ENCODE results near the gene RBPJL.

RBPJL gene

DNA sequence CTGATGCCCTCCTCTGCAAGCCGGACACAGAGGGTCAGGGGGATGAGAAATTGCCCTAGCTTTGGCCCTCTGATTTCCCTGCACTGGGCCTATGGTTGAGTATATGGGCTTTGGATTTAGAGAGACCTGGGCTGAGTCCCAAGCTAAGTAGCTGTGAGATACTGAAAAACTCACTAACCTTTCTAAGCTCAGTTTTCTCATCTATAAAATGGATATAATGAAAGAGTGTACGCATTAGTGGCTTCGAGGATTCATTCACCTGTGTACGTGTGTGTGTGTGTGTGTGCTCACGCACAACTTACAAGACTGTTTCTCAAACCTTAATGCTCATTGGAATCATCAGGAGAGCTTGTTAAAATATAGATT is 12.7 kb upstream of the RBPJL start:
- no peak for DNase-seq

DNA sequence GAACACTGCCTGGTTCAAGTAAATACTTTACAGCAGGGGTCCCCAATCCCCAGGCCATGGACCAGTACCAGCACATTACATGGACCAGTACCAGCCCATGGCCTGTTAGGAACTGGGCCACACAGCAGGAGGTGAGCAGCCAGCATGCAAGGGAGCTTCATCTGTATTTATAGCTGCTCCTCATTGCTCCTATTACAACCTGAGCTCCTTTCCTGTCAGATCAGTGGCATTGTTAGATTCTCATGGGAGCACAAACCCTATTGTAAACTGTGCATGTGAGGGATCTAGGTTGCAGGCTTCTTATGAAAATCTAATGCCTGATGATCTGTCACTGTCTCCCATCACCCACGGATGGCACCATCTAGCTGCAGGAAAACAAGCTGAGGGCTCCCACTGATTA is 12.0 kb upstream of the RBPJL start:
- DNase-seq, result no peak

DNA sequence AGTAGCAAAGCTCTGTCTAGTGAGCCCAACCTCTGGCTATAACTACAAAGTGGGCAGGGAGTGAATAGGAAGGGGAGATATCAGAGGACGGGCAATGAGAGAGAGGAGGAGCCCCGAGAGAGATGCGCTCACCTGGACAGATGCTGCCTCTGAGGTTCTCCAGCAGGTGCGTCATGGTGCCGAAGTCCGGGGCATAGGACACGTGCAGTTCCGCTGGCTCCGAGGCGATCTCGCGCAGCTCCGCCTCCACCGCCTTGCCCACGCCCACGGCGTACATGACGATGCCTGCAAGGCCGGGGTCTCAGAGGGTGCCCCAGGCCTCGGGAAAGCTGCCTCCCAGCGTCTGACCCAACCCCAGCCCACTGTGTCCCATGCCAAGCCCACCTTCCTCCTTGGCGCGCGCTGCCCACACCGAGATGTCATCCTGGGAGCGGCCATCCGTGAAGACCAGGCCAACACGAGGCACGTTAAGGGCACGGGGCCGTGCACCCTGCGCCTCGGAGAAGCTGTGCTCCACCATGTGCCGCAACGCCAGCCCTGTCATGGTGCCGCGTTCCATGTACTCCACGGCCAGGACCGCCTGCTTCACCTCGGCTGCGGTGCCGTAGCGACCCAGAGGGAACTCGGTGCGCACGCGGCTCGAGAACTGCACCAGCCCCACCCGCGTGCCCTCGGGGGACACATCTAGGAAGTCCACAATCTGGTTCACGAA is 8.7 kb upstream of the RBPJL start:
- no peak for DNase-seq

DNA sequence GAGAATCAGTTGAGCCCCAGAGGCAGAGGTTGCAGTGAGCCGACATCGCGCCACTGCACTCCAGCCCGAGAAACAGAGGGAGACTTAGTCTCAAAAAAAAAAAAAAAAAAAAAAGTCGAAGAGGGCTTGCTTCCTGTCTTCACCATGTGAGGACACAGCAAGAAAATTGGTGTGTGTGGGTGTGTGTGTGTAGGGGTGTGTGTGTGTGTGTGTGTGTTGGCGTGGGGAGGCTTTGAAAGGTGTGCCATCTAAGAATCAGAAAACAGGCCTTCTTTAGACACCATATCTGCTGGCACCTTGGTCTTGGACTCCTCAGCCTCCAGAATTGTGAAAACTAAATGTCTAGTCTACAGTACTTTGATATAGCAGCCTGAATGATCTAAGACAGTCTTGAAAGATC is 6.9 kb upstream of the RBPJL start:
- no peak for DNase-seq

DNA sequence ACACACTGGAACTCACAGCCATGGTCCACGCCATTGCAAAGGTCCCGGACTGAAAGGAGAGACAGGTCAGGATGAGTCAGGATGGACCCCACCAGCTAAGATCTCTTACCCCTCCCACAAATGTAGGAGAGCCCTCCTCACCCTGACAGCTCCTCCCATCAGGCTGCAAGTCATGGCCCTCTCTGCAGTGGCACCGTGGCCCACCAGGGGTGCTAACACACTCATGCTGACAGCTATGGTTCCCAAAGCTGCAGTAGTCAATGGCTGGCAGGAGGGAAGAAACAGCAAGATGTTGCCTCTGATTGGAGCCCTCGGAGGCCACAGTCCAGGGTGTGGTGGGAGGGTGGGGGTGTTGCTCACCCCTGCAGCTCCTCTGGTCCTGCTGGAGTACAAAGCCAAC is 5.7 kb upstream of the RBPJL start:
- DNase-seq, result peak; percentile 76

DNA sequence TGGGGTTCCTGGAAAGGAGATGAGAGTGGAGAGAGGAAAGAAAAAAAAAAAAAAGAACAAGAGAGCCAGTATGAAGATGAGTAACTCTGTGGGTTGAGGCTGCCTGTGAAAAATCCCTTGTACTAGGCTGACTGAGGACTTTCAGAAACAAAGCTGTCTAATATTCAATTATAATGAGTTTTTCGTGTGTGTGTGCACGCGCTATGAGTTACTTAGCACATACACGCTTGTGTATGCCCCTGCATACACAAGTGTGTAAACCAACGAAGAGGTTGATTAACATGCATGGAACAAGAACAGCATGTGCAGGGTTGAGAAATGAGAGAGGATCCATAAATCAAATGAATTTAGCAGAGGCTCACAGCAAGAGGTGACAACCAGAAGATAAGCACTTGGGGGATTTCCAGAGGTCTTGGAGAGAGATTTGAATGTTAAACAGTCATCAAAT is 4.8 kb upstream of the RBPJL start:
- no peak for DNase-seq

DNA sequence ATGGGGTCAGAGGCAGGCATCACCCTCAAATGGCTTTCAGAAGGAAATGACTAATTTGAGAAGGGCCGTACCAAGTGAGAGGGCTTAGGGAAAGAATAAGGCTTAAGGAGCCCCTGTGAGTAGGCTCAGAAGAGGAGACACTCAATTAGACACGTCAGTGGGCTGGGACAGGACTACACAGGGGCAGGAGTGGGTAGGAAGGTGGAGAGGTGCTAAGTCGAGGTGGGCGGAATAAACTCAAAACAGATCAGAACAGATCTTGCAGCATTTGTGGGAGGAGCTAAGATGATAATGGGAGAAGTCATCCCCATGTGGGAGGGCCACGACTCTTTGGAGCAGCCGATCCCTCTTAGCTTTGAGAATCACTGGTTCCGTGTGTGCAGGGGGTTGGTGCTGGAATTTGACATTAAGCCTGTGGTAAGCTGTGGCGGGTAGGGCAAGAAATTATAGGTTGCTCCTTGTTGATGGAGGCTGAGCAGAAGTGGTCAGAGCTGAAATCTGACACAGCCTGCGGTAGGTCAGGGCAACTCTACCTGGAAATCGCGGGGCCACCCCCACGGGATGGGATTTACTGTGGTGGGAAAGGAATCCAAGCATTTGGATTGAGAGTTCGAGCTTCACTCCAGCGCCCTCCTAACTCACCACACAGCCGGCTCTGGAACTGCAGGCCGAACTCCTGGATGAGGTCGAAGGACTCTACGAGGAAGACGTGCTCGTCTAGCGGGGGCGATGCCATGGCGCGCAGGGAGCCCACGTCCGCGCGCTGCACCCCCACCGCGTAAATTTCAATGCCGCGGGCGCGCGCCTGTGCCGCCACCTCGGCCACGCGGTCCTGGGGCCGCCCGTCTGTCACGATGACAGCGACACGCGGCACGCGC is 2.8 kb upstream of the RBPJL start:
- DNase-seq, result no peak

DNA sequence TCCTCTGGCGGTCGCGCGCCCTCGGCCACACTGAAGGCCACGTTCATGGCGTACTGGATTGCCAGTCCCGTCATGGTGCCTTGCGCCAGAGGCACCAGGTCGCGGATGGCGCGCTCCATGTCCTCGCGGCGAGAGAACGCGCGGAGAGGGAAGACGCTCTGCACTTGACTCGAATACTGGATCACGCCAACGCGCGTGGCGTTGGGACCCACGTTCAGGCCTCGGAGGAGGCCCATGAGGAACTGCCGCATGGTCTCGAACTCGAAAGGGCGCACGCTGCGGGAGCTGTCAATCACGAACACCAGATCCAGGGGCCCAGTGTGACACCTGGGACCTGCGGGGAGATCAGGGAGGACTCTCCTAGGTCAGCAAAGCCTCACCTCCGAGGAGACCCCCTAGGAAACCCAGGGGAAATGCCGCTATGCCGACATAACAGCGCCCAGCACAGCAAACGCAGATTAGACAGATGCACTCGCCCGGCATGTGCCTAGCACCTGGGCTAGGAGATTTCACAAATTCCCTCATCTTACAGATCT is 2.1 kb upstream of the RBPJL start:
- no peak for DNase-seq

DNA sequence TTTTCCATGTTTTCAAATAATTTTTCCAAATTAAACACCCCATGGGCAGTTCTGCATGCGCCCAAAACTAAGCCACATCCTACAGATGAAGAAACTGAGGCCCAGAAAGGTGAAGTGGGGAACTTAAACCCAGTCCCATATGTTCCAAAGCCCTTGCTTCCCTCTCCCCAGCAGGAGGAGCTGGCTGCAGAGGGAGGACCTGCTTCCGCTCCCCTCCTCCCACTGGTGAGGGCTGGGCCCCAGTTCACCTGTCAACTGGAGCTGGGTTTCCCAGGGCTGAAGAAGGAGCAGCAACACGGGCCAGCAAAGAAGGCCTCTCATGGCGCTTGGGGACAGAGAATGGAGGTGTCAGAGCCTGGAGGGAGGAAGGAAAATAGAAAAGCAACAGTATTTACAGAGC is 1.4 kb upstream of the RBPJL start:
- no peak for DNase-seq

DNA sequence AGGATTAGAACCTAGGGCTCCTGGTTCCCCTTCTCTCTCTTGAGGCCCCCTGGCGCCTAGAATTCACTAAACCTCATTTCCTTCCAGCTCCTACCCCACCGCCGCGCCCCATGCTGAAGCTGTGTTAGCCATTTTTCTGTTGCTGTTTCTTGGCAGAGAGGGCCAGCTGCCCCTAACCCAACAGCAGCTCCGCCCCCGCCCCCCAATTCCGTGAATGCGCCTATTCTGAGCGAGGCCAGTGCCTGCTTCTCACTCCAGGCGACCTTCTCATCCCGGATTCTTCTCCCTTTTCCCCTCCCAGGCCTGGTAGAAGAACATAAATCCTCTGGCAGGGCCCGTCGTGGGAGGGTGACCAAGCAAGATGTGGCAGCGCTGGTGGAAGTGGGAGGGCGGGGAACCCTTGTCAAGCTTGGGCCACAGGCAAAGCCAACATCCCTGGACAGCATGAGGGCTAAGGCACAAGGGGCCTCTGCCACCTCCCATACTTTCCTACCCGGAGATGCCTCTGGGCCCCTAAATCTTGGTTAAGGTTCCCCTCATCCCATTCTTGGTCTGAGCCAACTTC is 518 bp downstream of the RBPJL start:
- DNase-seq, result no peak

DNA sequence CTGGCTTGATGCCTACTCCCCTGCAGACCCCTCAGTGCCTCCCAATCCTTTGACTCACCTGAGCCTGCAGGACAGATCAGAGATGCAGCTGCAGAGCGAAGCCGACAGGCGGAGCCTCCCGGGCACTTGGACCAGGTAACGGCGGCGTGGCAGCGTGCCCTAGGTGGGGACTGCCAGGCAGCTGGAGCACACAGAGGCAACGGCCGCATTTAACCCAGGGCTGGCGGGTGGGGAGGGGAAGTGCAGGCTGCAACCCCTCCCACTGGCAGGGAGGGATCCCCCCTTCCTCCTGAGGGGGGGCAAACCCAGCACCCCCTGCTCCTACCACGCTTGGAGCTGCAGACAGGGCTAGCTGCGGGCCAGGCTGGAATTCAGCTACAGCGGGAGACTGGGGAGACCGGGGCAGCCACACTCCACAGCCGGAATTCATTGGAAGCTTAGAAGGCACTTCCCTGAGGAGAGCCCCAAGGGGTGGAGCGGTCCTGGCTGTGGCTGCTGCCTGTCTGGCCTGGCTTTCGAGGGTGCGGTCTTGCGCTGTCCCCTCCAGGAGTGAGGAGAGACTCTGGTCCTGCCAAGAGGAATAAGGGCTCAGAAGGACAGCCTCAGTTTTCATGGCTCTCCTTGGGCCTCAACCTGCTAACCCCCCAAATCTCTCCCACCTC is 1.6 kb downstream of the RBPJL start, which contains the start of gene MATN4:
Gene MATN4 (minus strand): TSS at position 183 of the 662 bp plus-strand sequence. CDS start 2,717 bp downstream, outside the sequence.
- DNase-seq, result no peak

DNA sequence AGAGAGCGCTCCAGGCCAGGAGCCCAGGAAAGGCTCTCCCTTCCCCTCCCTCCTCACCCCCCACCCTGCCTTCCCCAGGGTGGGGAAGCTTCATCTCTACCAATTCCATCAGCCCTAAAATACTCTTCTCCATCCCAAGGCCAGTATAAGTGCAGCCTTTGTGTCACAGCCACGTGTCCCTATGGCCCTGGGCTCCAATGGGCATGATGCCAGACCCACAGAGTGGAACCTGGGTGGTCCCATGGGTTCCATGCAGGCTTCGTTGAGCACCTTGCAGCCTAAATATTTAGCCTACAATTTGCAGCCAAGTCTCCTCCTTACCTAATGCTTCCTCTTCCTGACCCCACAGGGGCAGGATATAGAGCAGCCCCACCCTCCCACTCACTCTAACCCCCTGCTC is 2.4 kb downstream of the RBPJL start:
- no peak for DNase-seq

DNA sequence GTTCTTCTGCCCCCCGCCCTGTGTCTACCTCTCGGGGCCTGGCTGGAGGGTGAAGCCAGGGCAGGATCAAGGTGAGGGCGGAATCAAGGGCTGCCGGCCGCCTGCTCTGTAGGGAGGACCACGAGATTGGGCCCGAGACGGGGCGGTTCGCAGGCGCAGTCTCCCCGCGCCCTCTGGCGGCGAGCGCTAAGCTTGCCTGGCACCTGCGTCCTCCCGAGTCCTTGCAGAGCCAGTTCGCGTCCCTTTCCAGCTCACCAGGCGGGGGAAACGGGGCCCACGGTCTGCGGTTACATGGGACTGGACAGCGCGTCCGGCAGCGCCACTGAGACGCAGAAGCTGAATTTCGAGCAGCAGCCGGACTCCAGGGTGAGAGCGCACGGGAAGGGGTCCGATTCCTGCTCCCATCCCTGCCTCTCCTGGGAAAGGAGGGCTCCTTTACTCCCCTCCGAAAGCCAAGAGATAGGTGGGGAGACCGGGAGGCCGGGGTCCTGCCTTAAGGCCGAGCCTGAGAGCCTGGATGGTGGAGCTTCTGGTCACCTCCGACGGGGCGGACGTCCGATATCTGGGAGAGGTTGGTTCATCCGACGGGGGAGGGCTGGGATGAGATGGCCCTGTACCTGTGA is 5.1 kb downstream of the RBPJL start:
- DNase-seq, result peak; percentile 85

DNA sequence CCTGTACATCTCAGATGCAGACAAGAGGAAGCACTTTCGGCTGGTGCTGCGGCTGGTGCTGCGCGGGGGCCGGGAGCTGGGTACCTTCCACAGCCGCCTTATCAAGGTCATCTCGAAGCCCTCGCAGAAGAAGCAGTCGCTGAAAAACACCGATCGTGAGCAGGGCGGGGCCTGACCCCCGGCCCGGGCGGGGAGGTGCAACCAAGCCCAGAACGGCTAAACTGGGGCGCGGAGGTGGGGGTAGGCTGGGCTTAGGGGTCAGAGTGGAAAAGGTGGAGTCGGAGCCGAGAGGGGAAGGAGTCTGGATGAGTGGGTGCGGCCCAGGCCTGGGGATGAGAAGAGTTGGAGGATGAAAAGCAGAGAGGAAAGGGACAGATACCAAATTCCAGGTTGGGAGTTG is 5.6 kb downstream of the RBPJL start:
- no peak for DNase-seq

DNA sequence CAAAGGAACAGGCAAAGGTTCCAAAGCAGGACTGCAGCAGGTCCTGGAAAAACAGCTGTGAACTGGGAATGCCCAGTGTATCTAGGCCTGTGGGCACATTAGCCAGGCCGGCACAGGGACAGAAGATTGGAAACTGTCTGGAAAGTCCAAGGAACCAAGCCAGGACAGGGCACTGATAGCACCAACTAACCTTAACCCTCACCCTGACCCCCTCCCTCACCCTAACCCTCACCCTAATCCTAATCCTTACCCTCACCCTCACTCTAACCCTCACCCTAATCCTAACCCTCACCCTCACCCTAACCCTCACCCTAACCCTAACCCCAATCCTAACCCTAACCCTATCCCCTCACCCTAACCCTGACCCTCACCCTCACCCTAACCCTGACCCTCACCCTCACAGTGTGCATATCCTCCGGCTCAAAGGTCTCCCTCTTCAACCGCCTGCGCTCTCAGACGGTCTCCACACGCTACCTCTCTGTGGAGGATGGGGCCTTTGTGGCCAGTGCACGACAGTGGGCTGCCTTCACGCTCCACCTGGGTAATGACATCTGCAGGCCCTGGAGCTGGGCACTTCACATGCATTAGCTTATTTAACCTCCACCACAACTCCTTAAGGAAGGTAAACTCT is 6.5 kb downstream of the RBPJL start:
- DNase-seq, result no peak

DNA sequence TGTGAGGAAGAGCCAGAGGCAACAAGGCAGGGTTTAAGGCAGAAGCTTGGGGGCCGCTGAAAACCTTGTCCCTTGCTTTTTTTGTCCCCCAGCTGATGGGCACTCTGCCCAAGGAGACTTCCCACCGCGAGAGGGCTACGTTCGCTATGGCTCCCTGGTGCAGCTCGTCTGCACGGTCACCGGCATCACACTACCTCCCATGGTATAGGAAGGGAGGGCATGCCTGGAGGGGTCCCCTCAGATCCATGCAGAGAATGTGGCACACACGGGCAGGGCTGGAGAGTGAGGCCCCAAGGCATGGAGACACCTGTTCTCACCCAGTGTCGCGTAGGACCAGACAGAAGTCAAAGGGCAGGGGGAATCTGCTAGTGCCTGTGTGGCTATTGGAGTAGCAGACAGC is 7.3 kb downstream of the RBPJL start:
- no peak for DNase-seq

DNA sequence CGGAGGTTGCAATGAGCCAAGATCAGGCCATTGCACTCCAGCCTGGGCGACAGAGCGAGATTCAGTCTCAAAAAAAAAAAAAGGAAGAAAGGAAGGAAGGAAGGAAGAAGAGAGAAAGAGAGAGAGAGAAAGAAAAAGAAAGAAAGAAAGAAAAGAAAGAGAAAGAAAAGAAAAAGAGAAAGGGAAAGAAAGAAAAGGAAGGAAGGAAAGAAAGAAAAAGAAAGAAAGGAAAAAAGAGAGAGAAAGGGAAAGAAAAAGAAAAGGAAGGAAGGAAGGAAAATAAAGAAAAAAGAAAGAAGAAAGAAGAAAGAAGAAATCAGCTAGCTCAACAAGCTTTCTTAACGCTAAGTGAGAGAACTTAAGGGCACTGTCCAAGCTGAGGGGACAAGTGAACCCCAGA is 9.0 kb downstream of the RBPJL start:
- no peak for DNase-seq

DNA sequence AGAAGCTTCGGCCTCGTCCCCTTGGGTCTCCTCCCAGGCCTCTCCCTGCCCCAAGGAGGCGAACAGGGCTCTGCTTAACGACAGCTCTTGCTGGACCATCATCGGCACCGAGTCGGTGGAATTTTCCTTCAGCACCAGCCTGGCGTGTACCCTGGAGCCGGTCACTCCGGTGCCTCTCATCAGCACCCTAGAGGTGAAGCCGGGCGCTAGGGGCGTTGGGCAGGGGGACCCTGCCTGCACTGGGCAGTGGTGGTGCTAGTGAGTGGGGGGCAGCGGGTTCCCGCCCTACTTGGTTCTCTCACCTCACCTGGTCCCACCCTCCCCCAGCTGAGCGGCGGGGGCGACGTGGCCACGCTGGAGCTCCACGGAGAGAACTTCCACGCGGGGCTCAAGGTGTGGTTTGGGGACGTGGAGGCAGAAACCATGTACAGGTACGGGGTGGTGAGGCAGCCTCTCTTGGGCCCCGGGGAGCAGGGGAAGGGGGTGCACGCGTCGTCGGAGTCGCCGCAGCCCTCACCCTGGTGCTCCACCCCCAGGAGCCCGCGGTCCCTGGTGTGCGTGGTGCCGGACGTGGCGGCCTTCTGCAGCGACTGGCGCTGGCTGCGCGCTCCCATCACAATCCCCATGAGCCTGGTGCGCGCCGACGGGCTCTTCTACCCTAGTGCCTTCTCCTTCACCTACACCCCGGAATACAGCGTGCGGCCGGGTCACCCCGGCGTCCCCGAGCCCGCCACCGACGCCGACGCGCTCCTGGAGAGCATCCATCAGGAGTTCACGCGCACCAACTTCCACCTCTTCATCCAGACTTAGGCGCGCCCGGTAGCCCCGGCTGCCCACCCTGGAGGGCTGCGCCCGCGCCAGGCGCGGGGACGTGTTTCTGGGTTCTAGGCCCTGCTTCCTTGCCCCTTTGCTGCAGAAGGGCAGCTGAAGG is 9.8 kb downstream of the RBPJL start:
- no peak for DNase-seq

DNA sequence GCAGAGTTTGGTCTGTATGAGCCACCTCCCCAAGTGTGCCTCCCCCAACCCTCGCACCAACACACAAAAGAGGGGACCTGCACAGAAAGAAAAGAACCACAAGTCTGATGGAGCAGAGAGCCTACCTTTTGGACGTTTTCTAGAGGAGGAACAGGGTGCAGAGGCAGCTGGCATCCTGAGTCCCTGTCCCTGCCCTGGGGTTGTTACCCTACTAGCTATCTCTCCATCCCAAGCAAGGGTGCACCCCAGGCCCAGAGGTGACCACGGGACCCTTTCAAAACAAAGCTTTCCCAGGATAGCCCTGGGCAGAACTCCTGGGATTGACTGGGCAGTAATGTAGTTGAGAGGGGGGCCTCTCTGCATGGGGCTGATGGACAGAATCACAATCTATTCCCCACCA is 11.2 kb downstream of the RBPJL start:
- no peak for DNase-seq

DNA sequence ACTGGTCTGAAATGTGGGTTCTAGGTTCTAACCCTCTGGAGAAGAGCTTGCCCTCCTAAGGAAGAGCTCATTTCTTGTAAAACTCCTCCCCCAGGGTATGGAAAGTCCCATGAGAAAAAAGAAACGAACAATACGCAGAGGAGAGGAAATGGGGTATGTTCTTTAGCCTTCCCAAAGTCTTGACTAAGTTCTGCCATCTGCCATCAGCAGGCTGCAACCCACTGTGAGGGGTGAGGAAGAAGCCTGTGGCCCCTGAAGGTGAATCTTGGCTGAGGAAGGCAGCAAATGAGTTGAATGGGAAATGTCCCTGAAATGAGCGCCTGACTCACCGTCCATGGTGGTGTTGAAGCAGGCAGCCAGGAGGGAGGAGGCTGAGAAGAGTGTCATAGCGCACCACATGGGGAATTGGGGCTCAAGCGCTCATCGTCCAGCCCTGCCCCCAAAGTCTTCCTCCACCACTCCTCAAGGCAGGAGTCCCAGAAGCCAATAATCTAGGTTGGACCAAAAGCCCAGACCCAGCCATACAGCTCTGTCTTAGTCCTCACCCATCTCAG is 11.8 kb downstream of the RBPJL start:
- no peak for DNase-seq

DNA sequence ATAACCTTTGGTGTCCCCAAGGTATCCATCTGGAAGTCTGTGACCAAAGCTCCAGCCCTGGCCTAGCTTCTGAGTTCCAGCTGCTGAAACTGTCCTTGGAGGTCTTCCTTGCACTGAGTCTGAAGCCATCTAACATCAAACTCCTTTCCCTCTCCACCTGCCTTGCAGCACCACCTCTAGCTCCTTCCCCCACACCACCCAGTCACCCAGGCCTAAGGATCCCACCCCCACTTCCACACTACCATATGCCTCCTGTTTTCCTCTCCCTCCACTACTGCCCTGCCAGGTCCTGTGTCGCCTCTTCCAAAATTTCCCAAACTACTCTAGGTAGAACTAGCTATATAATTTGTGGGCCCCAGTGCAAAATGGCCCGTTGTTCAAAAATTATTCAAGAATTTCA is 12.3 kb downstream of the RBPJL start:
- DNase-seq, result no peak

Data from stimulated activated CD8-positive, alpha-beta memory T cell treated with anti-CD3 and anti-CD28 coated beads, Interleukin-4, amount 100 ng/mL, for 48 hours (primary cell).